ENCODE results near the gene PTPRG. TPM values are rescaled to one million over a fixed set of nuclear protein-coding genes. Genes with fewer than 3 reads are reported as not detected.

PTPRG gene
- total RNA-seq, 2 experiments from 2014 or later, result not detected

GRCh38 chr3:62173939-62174515 is 612.7 kb downstream of the PTPRG start:
- H3K4me3 Mint-ChIP-seq, result no peak overlapping the region
- DNase-seq (no peak), ATAC-seq (no peak)
- ChIA-PET POLR2A (no interaction called here), CTCF (no interaction called here)
- H3K9me3 Mint-ChIP-seq (ENCODE audit: insufficient read depth), result no peaks in the 10 kb centered on the region
- no peak overlapping the region for H3K27ac Mint-ChIP-seq
- H3K27me3 Mint-ChIP-seq (ENCODE audit: low read depth), result no peaks in the 10 kb centered on the region
- H3K36me3 Mint-ChIP-seq (ENCODE audit: low read depth), result no peaks in the 10 kb centered on the region
- peaks cover 8% of the 10 kb centered on the region for H3K4me1 Mint-ChIP-seq (ENCODE audit: low read depth)

GRCh38 chr3:62175161-62175560 is 613.8 kb downstream of the PTPRG start:
- Mint-ChIP-seq H3K27ac (no peak overlapping the region), H3K4me3 (no peak overlapping the region), H3K9me3 (ENCODE audit: insufficient read depth) (no peaks in the 10 kb centered on the region), H3K27me3 (ENCODE audit: low read depth) (no peaks in the 10 kb centered on the region), H3K4me1 (ENCODE audit: low read depth) (peaks cover 1% of the 10 kb centered on the region), H3K36me3 (ENCODE audit: low read depth) (no peaks in the 10 kb centered on the region)
- POLR2A ChIA-PET, result no interaction called here
- ATAC-seq, result no peak
- CTCF ChIA-PET, result no interaction called here
- no peak for DNase-seq

GRCh38 chr3:62178032-62178431 is 616.7 kb downstream of the PTPRG start:
- no peaks in the 10 kb centered on the region for H3K27me3 Mint-ChIP-seq (ENCODE audit: low read depth)
- ChIA-PET POLR2A (no interaction called here), CTCF (no interaction called here)
- H3K27ac Mint-ChIP-seq, result no peak overlapping the region
- DNase-seq (no peak), ATAC-seq (no peak)
- no peaks in the 10 kb centered on the region for H3K36me3 Mint-ChIP-seq (ENCODE audit: low read depth)
- H3K9me3 Mint-ChIP-seq (ENCODE audit: insufficient read depth), result no peaks in the 10 kb centered on the region
- H3K4me1 Mint-ChIP-seq (ENCODE audit: low read depth), result no peaks in the 10 kb centered on the region
- no peak overlapping the region for H3K4me3 Mint-ChIP-seq

GRCh38 chr3:62178739-62179600 is 617.6 kb downstream of the PTPRG start:
- Mint-ChIP-seq H3K27ac (no peak overlapping the region), H3K27me3 (ENCODE audit: low read depth) (no peaks in the 10 kb centered on the region), H3K4me1 (ENCODE audit: low read depth) (no peaks in the 10 kb centered on the region), H3K9me3 (ENCODE audit: insufficient read depth) (no peaks in the 10 kb centered on the region), H3K4me3 (no peak overlapping the region), H3K36me3 (ENCODE audit: low read depth) (no peaks in the 10 kb centered on the region)
- CTCF ChIA-PET, result no interaction called here
- POLR2A ChIA-PET, result no interaction called here
- ATAC-seq, result no peak
- no peak for DNase-seq

- no peaks in the 10 kb centered on the region for H3K36me3 Mint-ChIP-seq (ENCODE audit: low read depth)
- ChIA-PET POLR2A (no interaction called here), CTCF (interaction anchor here (1.0 kb wide), 1 partner anchor 8 kb away, joined by 4 read pairs; no protein-coding TSS in a partner anchor)
- H3K4me3 Mint-ChIP-seq, result no peak overlapping the region
- no peak overlapping the region for H3K27ac Mint-ChIP-seq
- no peaks in the 10 kb centered on the region for H3K4me1 Mint-ChIP-seq (ENCODE audit: low read depth)
- DNase-seq, result no peak
- H3K9me3 Mint-ChIP-seq (ENCODE audit: insufficient read depth), result no peaks in the 10 kb centered on the region
- ATAC-seq, result no peak
- no peaks in the 10 kb centered on the region for H3K27me3 Mint-ChIP-seq (ENCODE audit: low read depth)
These were observed 619.1 kb downstream of the PTPRG start for GRCh38 chr3:62180514-62180913.

- ATAC-seq, result no peak
- H3K9me3 Mint-ChIP-seq (ENCODE audit: insufficient read depth), result no peaks in the 10 kb centered on the region
- no peak overlapping the region for H3K4me3 Mint-ChIP-seq
- CTCF ChIA-PET, result no interaction called here
- H3K27me3 Mint-ChIP-seq (ENCODE audit: low read depth), result no peaks in the 10 kb centered on the region
- no peaks in the 10 kb centered on the region for H3K4me1 Mint-ChIP-seq (ENCODE audit: low read depth)
- no peak for DNase-seq
- H3K36me3 Mint-ChIP-seq (ENCODE audit: low read depth), result no peaks in the 10 kb centered on the region
- POLR2A ChIA-PET, result no interaction called here
- H3K27ac Mint-ChIP-seq, result no peak overlapping the region
These were observed 621.7 kb downstream of the PTPRG start for GRCh38 chr3:62183087-62183486.

GRCh38 chr3:62183969-62184368 is 622.6 kb downstream of the PTPRG start:
- DNase-seq (no peak), ATAC-seq (no peak)
- H3K4me1 Mint-ChIP-seq (ENCODE audit: low read depth), result peaks cover 5% of the 10 kb centered on the region
- POLR2A ChIA-PET, result no interaction called here
- H3K9me3 Mint-ChIP-seq (ENCODE audit: insufficient read depth), result no peaks in the 10 kb centered on the region
- no peak overlapping the region for H3K4me3 Mint-ChIP-seq
- H3K27me3 Mint-ChIP-seq (ENCODE audit: low read depth), result no peaks in the 10 kb centered on the region
- CTCF ChIA-PET, result no interaction called here
- no peaks in the 10 kb centered on the region for H3K36me3 Mint-ChIP-seq (ENCODE audit: low read depth)
- no peak overlapping the region for H3K27ac Mint-ChIP-seq

- H3K4me3 Mint-ChIP-seq, result no peak overlapping the region
- POLR2A ChIA-PET, result no interaction called here
- H3K9me3 Mint-ChIP-seq (ENCODE audit: insufficient read depth), result no peaks in the 10 kb centered on the region
- DNase-seq (no peak), ATAC-seq (no peak)
- no peaks in the 10 kb centered on the region for H3K36me3 Mint-ChIP-seq (ENCODE audit: low read depth)
- peaks cover 5% of the 10 kb centered on the region for H3K4me1 Mint-ChIP-seq (ENCODE audit: low read depth)
- no peaks in the 10 kb centered on the region for H3K27me3 Mint-ChIP-seq (ENCODE audit: low read depth)
- CTCF ChIA-PET, result no interaction called here
- H3K27ac Mint-ChIP-seq, result no peak overlapping the region
These were observed 623.2 kb downstream of the PTPRG start for GRCh38 chr3:62184559-62184958.

GRCh38 chr3:62187022-62187431 is 625.7 kb downstream of the PTPRG start:
- Mint-ChIP-seq H3K4me3 (no peak overlapping the region), H3K27ac (no peak overlapping the region), H3K27me3 (ENCODE audit: low read depth) (no peaks in the 10 kb centered on the region), H3K9me3 (ENCODE audit: insufficient read depth) (no peaks in the 10 kb centered on the region), H3K36me3 (ENCODE audit: low read depth) (no peaks in the 10 kb centered on the region), H3K4me1 (ENCODE audit: low read depth) (peaks cover 5% of the 10 kb centered on the region)
- DNase-seq (no peak), ATAC-seq (no peak)
- ChIA-PET CTCF (interaction anchor here (1.1 to 2.3 kb wide), 3 partner anchors 44 to 329 kb away, joined by 3 to 8 read pairs (median 4); no protein-coding TSS in a partner anchor), POLR2A (no interaction called here)

GRCh38 chr3:62188681-62189375 is 627.5 kb downstream of the PTPRG start:
- H3K4me1 Mint-ChIP-seq (ENCODE audit: low read depth), result peaks cover 5% of the 10 kb centered on the region
- H3K27me3 Mint-ChIP-seq (ENCODE audit: low read depth), result no peaks in the 10 kb centered on the region
- DNase-seq (peak; percentile 77), ATAC-seq (peak; percentile 44)
- POLR2A ChIA-PET, result no interaction called here
- CTCF ChIA-PET, result interaction anchor here (0.6 to 2.3 kb wide), 8 partner anchors 8 to 330 kb away, joined by 3 to 14 read pairs (median 4); no protein-coding TSS in a partner anchor
- no peak overlapping the region for H3K4me3 Mint-ChIP-seq
- H3K27ac Mint-ChIP-seq, result no peak overlapping the region
- H3K36me3 Mint-ChIP-seq (ENCODE audit: low read depth), result no peaks in the 10 kb centered on the region
- H3K9me3 Mint-ChIP-seq (ENCODE audit: insufficient read depth), result no peaks in the 10 kb centered on the region

- Mint-ChIP-seq H3K36me3 (ENCODE audit: low read depth) (no peaks in the 10 kb centered on the region), H3K9me3 (ENCODE audit: insufficient read depth) (no peaks in the 10 kb centered on the region), H3K4me3 (no peak overlapping the region), H3K27ac (no peak overlapping the region), H3K27me3 (ENCODE audit: low read depth) (no peaks in the 10 kb centered on the region), H3K4me1 (ENCODE audit: low read depth) (peaks cover 5% of the 10 kb centered on the region)
- ATAC-seq (no peak), DNase-seq (no peak)
- ChIA-PET CTCF (interaction anchor here (2.2 kb wide), 1 partner anchor 10 kb away, joined by 14 read pairs; no protein-coding TSS in a partner anchor), POLR2A (no interaction called here)
These were observed 628.0 kb downstream of the PTPRG start for GRCh38 chr3:62189376-62189698.

- POLR2A ChIA-PET, result no interaction called here
- Mint-ChIP-seq H3K4me3 (no peak overlapping the region), H3K27ac (no peak overlapping the region), H3K4me1 (ENCODE audit: low read depth) (peaks cover 5% of the 10 kb centered on the region), H3K9me3 (ENCODE audit: insufficient read depth) (no peaks in the 10 kb centered on the region), H3K36me3 (ENCODE audit: low read depth) (no peaks in the 10 kb centered on the region), H3K27me3 (ENCODE audit: low read depth) (no peaks in the 10 kb centered on the region)
- no peak for ATAC-seq
- CTCF ChIA-PET, result no interaction called here
- no peak for DNase-seq
These were observed 631.5 kb downstream of the PTPRG start for GRCh38 chr3:62192891-62193290.

Data from activated CD8-positive, alpha-beta T cell treated with anti-CD3 and anti-CD28 coated beads, Interleukin-2, amount 10 ng/mL, durations not matched to agents 7 days and 5 days (primary cell).